GM18526 (cell line): ENCODE data around the gene TRIM73.
"Not testable (repeated sequence)": the region's sequence is repeated elsewhere in the genome, so short reads cannot be mapped to it uniquely, and the experiment has no call there.

Source experiments
- POLR2A ChIP-seq: IDR thresholded peaks from 3 replicates; pipeline ENCODE4 v1.6.1; 2011; ENCODE audit not compliant: insufficient read length; ENCODE audit errors: extremely low read depth

TRIM73 gene

DNA sequence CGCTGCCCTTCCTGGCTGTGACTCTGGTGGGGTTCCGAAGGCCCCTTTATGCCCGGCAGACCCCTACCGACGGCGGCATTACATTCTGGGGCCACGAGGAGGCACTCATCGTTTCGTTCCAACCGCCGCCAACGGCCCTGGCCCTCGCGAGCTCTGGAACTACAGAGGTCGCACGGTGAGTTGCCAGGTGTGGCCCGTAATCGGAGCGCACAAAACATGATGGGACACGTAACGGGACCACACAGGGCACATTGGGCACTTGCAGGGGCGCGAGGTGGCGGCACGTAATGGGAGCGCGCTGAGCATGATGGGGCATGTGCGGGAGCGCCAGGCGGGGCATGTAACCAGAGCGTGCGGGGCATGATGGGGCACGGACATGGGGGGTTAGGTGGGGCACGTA is at the start of gene TRIM73:
TRIM73 (plus strand) TSS at position 301 of the 400 bp plus-strand sequence. CDS start 3,305 bp downstream, outside the sequence.
- not testable (repeated sequence) for TF ChIP-seq POLR2A
